Measurements from ENCODE around the gene TPST1.
A peak's percentile ranks its signal among the peaks of the same experiment; 100 is the strongest.
"Not testable (repeated sequence)": the region's sequence is repeated elsewhere in the genome, so short reads cannot be mapped to it uniquely, and the experiment has no call there.

Gene TPST1

GRCh38 chr7:66204822-66205740, at the start of gene TPST1:
TSS of gene TPST1 (plus strand) at chr7:66205334. CDS start at chr7:66240426, 35,092 bp downstream.
- H3K27ac ChIP-seq, result peak within 1 kb of the TSS; percentile 53
- DNase-seq (ENCODE audit: low spot score), result peak; percentile 99
- ChIA-PET CTCF (interaction anchor here (0.5 to 1.1 kb wide), 5 partner anchors 35 to 212 kb away, joined by 3 to 4 read pairs (median 4); no protein-coding TSS in a partner anchor), POLR2A (ENCODE audit: low non-redundant PET) (interaction anchor here (0.5 kb wide), 1 partner anchor 113 kb away, joined by 8 read pairs; no protein-coding TSS in a partner anchor)
- peak; percentile 85 for TF ChIP-seq CTCF (conservative IDR thresholded peaks at IDR 0.05; ENCODE audit: low read depth)

- POLR2A ChIA-PET (ENCODE audit: low non-redundant PET); H3K27ac ChIP-seq; DNase-seq (ENCODE audit: low spot score): not testable (repeated sequence)
- CTCF ChIA-PET, result interaction anchor here (1.1 kb wide), 1 partner anchor 15 kb away, joined by 9 read pairs; no protein-coding TSS in a partner anchor
Measured at GRCh38 chr7:66156035-66156434, 49.1 kb upstream of the TPST1 start.

GRCh38 chr7:66157060-66157459, 48.1 kb upstream of the TPST1 start:
- TF ChIP-seq CTCF (conservative IDR thresholded peaks at IDR 0.05; ENCODE audit: low read depth), result no peak
- POLR2A ChIA-PET (ENCODE audit: low non-redundant PET), result no interaction called here
- CTCF ChIA-PET, result no interaction called here
- H3K27ac ChIP-seq, result no peak overlapping the region
- no peak for DNase-seq (ENCODE audit: low spot score)

GRCh38 chr7:66162622-66163021, 42.5 kb upstream of the TPST1 start:
- no peak for DNase-seq (ENCODE audit: low spot score)
- no peak overlapping the region for H3K27ac ChIP-seq
- POLR2A ChIA-PET (ENCODE audit: low non-redundant PET), result no interaction called here
- CTCF ChIA-PET, result no interaction called here
- no peak for TF ChIP-seq CTCF (conservative IDR thresholded peaks at IDR 0.05; ENCODE audit: low read depth)

GRCh38 chr7:66163186-66163610, 41.9 kb upstream of the TPST1 start:
- no peak for TF ChIP-seq CTCF (conservative IDR thresholded peaks at IDR 0.05; ENCODE audit: low read depth)
- no peak for DNase-seq (ENCODE audit: low spot score)
- no peak overlapping the region for H3K27ac ChIP-seq
- CTCF ChIA-PET, result interaction anchor here (0.6 kb wide), 1 partner anchor 21 kb away, joined by 3 read pairs; no protein-coding TSS in a partner anchor
- POLR2A ChIA-PET (ENCODE audit: low non-redundant PET), result no interaction called here

GRCh38 chr7:66164356-66164755, 40.8 kb upstream of the TPST1 start:
- no peak overlapping the region for H3K27ac ChIP-seq
- no peak for DNase-seq (ENCODE audit: low spot score)
- TF ChIP-seq CTCF (conservative IDR thresholded peaks at IDR 0.05; ENCODE audit: low read depth), result no peak
- POLR2A ChIA-PET (ENCODE audit: low non-redundant PET), result no interaction called here
- CTCF ChIA-PET, result interaction anchor here (0.7 kb wide), 1 partner anchor 29 kb away, joined by 7 read pairs; no protein-coding TSS in a partner anchor

All from RWPE1 (cell line).